NCI-H748 (cell line): ENCODE results near the gene GPR22.

ENCODE experiments used
- DNase-seq: peaks from one replicate; lab custom pipeline; 2025; ENCODE audit not compliant: unreplicated experiment; lab: John Stamatoyannopoulos, UW

The GPR22 gene

GRCh38 chr7:107474104-107474521 lies 4.3 kb downstream of the GPR22 start:
- DNase-seq = no peak

- no peak for DNase-seq
Measured at GRCh38 chr7:107479303-107479702, 9.4 kb downstream of the GPR22 start.

- no peak for DNase-seq
Measured at GRCh38 chr7:107480932-107481331, 11.1 kb downstream of the GPR22 start.

- no peak for DNase-seq
Measured at GRCh38 chr7:107482571-107482970, 12.7 kb downstream of the GPR22 start.

- DNase-seq = no peak
Measured at GRCh38 chr7:107486041-107486440, 16.2 kb downstream of the GPR22 start.

- no peak for DNase-seq
Measured at GRCh38 chr7:107492875-107493274, 23.0 kb downstream of the GPR22 start.

GRCh38 chr7:107494315-107494751 lies 24.5 kb downstream of the GPR22 start:
- peak; percentile 77 for DNase-seq

GRCh38 chr7:107494884-107495283 lies 25.0 kb downstream of the GPR22 start:
- no peak for DNase-seq

GRCh38 chr7:107495516-107495915 lies 25.7 kb downstream of the GPR22 start:
- no peak for DNase-seq

GRCh38 chr7:107499731-107500130 lies 29.9 kb downstream of the GPR22 start:
- DNase-seq = no peak

GRCh38 chr7:107501593-107501992 lies 31.7 kb downstream of the GPR22 start:
- peak; percentile 42 for DNase-seq

GRCh38 chr7:107502154-107502553 lies 32.3 kb downstream of the GPR22 start:
- DNase-seq = no peak

GRCh38 chr7:107502797-107503196 lies 32.9 kb downstream of the GPR22 start:
- DNase-seq = no peak

- no peak for DNase-seq
Measured at GRCh38 chr7:107503687-107504086, 33.8 kb downstream of the GPR22 start.

GRCh38 chr7:107505362-107505761 lies 35.5 kb downstream of the GPR22 start:
- DNase-seq = no peak

GRCh38 chr7:107505997-107506673 lies 36.3 kb downstream of the GPR22 start:
- peak; percentile 81 for DNase-seq

GRCh38 chr7:107506674-107507339 lies 37.0 kb downstream of the GPR22 start:
- DNase-seq = peak; percentile 51
